Measurements from ENCODE around the gene ARHGAP26. TPM values are rescaled to one million over a fixed set of nuclear protein-coding genes. Genes with fewer than 3 reads are reported as not detected.
A peak's percentile ranks its signal among the peaks of the same experiment; 100 is the strongest.

Gene ARHGAP26
- total RNA-seq, 1 donor from 2014 or later, result 14.1 TPM

DNA sequence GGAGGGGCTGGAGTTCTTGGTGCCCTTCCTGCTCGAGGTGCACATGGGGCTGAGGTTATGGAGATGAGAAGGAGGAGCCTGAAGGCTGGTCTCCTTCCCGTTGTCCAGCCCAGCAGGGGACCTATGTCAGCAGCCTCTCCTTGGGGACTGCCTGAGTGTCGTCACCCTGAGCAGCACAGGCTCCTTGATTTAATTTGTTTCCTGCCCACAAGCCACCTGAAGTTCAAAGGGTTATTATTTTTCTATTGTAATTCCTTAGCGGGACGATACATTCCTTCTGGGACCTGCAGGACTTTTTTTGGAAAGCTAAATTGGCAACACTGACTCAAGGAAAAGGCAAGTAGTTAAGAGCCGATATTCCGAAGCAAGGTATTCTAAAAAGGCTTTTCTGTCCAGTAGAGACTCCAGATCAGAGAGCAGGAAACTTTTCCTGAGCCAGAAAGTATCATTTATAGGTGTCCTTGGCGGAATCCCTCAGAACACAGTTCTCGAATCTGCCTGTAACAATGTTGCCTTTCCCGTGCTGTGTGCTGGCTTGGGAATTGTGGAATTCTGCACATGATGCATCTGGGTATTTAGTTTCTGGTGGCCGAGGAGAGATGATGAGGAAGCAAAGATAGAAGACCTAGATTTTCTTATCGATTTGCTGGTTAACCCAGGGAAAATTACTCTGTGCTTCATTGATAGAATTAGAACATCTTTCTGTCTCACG, 55.4 kb downstream of the ARHGAP26 start:
- TF ChIP-seq, protein P1, sequence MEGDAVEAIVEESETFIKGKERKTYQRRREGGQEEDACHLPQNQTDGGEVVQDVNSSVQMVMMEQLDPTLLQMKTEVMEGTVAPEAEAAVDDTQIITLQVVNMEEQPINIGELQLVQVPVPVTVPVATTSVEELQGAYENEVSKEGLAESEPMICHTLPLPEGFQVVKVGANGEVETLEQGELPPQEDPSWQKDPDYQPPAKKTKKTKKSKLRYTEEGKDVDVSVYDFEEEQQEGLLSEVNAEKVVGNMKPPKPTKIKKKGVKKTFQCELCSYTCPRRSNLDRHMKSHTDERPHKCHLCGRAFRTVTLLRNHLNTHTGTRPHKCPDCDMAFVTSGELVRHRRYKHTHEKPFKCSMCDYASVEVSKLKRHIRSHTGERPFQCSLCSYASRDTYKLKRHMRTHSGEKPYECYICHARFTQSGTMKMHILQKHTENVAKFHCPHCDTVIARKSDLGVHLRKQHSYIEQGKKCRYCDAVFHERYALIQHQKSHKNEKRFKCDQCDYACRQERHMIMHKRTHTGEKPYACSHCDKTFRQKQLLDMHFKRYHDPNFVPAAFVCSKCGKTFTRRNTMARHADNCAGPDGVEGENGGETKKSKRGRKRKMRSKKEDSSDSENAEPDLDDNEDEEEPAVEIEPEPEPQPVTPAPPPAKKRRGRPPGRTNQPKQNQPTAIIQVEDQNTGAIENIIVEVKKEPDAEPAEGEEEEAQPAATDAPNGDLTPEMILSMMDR (IDR thresholded peaks at IDR 0.05), result no peak
- H3K36me3 Mint-ChIP-seq (ENCODE audit: unreplicated experiment), result no peaks in the 10 kb centered on the region
- H3K27ac Mint-ChIP-seq (ENCODE audit: unreplicated experiment), result peak overlapping the region; percentile 5
- DNase-seq (ENCODE audit: extremely low spot score, unreplicated experiment), result no peak
- H3K27me3 Mint-ChIP-seq (ENCODE audit: unreplicated experiment), result no peaks in the 10 kb centered on the region
- H3K4me3 Mint-ChIP-seq (ENCODE audit: unreplicated experiment), result no peak overlapping the region
- H3K9me3 Mint-ChIP-seq (ENCODE audit: unreplicated experiment), result no peaks in the 10 kb centered on the region
- H3K4me1 Mint-ChIP-seq (ENCODE audit: unreplicated experiment), result peaks cover 77% of the 10 kb centered on the region

DNA sequence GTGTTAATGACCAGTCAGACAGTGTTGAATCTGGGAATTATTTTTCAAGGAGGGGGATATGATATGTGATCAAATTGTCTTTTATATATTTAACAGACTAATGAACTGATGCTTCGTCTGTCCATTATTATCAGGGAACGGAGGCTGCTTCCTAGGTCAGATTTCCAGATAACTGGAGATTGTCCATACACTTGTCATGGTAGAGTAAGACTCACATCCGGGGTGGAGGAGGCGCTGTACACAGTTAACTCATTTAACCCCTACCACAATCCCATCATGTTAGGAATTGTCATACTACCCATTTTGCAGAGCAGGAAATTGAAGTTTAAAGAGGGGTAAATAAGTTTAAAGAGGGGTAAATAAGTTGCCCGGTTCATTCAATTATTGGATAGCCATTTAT, 55.9 kb downstream of the ARHGAP26 start:
- H3K9me3 Mint-ChIP-seq (ENCODE audit: unreplicated experiment), result no peaks in the 10 kb centered on the region
- H3K4me3 Mint-ChIP-seq (ENCODE audit: unreplicated experiment), result no peak overlapping the region
- H3K4me1 Mint-ChIP-seq (ENCODE audit: unreplicated experiment), result peaks cover 78% of the 10 kb centered on the region
- DNase-seq (ENCODE audit: extremely low spot score, unreplicated experiment), result no peak
- TF ChIP-seq, protein P1 (IDR thresholded peaks at IDR 0.05), result no peak
- H3K27me3 Mint-ChIP-seq (ENCODE audit: unreplicated experiment), result no peaks in the 10 kb centered on the region
- no peaks in the 10 kb centered on the region for H3K36me3 Mint-ChIP-seq (ENCODE audit: unreplicated experiment)
- peak overlapping the region; percentile 69 for H3K27ac Mint-ChIP-seq (ENCODE audit: unreplicated experiment)

DNA sequence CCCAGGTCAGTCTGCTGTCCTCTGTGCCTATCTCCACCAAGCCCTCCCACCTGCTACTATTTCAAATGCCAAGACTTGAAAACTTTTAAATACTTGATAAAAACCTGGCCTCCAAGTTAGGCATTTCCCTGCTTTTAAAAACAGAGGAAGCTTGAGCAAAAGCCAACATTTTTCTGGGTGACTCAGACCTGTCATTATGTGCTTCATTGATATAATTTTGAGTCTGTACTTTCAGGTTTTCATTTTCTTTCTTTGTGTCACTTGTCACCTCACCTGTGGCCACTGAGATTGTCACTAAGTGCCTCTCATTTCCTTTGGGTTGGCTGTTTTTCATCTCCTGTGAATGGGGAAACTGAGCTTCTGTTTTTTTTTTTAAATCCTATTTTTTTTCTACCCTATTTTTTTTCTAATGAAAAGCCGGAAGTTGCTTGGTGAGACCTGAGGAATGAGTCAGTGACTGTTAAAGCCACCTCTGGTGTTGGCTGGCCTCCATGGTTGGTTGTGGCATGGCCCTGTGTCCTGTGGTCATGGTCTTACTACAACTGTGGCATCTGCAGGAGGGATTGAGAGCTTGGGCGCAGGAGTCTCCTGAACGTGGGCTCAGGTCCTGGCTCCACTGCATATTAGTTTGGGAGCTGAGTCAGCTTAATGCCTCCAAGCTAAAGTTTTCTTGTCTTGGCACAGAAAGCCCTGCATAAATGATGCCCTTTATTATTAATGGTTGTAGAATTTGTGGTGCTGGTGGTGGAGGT, 56.7 kb downstream of the ARHGAP26 start:
- peak overlapping the region; percentile 69 for H3K27ac Mint-ChIP-seq (ENCODE audit: unreplicated experiment)
- H3K4me1 Mint-ChIP-seq (ENCODE audit: unreplicated experiment), result peaks cover 83% of the 10 kb centered on the region
- H3K4me3 Mint-ChIP-seq (ENCODE audit: unreplicated experiment), result peak overlapping the region; percentile 8
- no peaks in the 10 kb centered on the region for H3K36me3 Mint-ChIP-seq (ENCODE audit: unreplicated experiment)
- H3K27me3 Mint-ChIP-seq (ENCODE audit: unreplicated experiment), result no peaks in the 10 kb centered on the region
- H3K9me3 Mint-ChIP-seq (ENCODE audit: unreplicated experiment), result no peaks in the 10 kb centered on the region
- no peak for DNase-seq (ENCODE audit: extremely low spot score, unreplicated experiment)
- TF ChIP-seq, protein P1 (IDR thresholded peaks at IDR 0.05), result no peak

DNA sequence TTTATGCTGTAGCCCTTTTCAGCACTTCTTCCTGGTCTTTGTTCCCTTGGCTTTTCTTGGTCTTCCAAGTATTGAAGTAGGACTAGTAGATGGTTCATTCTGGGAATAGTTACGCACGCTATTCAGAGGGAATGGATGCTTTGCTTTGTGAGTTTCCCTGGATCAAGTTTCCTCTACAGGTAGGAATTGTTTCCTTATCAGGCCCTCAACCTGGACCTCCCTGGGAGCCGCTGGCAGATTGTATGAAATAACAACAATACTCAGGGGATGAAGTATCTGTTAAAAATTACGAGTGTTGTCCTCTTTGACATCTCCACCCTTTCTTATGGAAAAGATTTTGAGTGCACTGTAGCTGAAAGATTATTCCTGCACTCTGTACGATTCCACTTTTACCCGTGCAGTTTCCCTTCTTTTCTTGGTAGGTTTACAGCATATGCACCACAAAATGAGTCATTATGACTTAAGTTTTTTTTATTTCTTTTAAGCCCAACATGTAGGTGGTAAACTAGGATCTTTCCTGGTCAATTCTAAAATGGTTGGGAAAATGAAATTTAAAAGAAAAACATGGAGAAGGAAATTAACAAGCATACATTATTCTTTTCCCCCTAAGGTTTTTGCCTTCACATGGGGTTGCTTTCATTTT, 57.9 kb downstream of the ARHGAP26 start:
- Mint-ChIP-seq H3K4me1 (ENCODE audit: unreplicated experiment) (peaks cover 77% of the 10 kb centered on the region), H3K4me3 (ENCODE audit: unreplicated experiment) (no peak overlapping the region), H3K27ac (ENCODE audit: unreplicated experiment) (peak overlapping the region; percentile 14), H3K27me3 (ENCODE audit: unreplicated experiment) (no peaks in the 10 kb centered on the region), H3K36me3 (ENCODE audit: unreplicated experiment) (peaks cover 3% of the 10 kb centered on the region), H3K9me3 (ENCODE audit: unreplicated experiment) (no peaks in the 10 kb centered on the region)
- TF ChIP-seq, protein P1 (IDR thresholded peaks at IDR 0.05), result no peak
- no peak for DNase-seq (ENCODE audit: extremely low spot score, unreplicated experiment)

Data from osteocyte (in vitro differentiated cells).